ENCODE data around the gene ADSL.

DNA sequence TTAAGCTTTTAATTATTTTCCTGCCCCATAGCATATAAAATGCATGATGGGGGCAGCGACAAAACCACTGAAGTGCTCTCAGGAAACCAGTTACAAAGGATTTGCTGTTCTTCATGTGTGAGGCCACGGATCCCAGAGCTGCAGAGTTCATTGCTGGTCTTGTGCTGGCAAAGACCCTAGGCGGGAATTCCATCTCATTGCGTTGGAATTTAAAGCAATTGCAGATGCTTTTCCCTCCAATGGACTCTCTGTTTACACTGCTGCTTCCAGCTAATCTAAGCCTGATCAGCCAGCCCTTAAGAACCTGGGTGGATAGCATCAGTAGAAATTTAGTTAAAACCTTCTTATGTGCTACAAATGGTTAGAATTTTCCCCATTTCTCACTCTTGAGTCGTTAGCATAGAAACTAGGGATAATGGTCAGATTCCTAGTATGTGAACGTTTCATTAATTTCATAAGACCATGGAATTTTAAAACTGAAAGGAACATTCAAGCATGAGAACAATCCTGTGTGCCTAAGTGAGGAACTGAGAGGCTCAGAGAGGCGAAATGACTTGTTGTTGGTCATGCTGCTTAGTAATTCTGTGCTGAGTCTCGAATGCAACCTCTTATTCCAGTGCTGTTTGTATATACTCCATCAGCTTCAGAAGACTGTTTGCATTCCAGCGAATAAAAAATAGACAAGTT lies 36.1 kb upstream of the ADSL start:
- TF ChIP-seq, protein P1, sequence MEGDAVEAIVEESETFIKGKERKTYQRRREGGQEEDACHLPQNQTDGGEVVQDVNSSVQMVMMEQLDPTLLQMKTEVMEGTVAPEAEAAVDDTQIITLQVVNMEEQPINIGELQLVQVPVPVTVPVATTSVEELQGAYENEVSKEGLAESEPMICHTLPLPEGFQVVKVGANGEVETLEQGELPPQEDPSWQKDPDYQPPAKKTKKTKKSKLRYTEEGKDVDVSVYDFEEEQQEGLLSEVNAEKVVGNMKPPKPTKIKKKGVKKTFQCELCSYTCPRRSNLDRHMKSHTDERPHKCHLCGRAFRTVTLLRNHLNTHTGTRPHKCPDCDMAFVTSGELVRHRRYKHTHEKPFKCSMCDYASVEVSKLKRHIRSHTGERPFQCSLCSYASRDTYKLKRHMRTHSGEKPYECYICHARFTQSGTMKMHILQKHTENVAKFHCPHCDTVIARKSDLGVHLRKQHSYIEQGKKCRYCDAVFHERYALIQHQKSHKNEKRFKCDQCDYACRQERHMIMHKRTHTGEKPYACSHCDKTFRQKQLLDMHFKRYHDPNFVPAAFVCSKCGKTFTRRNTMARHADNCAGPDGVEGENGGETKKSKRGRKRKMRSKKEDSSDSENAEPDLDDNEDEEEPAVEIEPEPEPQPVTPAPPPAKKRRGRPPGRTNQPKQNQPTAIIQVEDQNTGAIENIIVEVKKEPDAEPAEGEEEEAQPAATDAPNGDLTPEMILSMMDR (conservative IDR thresholded peaks at IDR 0.05), result no peak
- no peak for TF ChIP-seq ZFX (IDR thresholded peaks at IDR 0.05)

Data from C4-2B (cell line).